GM12892 (cell line): ENCODE data around the gene TMC4.

Experiments used
- POLR2A ChIP-seq: IDR thresholded peaks from 2 replicates; pipeline ENCODE4 v1.6.1; 2011; ENCODE audit warnings: low read depth, low read length, control low read depth
- POLR2AphosphoS5 ChIP-seq: IDR thresholded peaks from 2 replicates; pipeline ENCODE4 v1.6.1; 2011; ENCODE audit warnings: low read depth, low read length, control low read depth

GRCh38 chr19:54196536-54196935, 23.6 kb upstream of the TMC4 start:
- TF ChIP-seq POLR2A (no peak), POLR2AphosphoS5 (no peak)
